ENCODE measurements around the gene LRCOL1.
A peak's percentile ranks its signal among the peaks of the same experiment; 100 is the strongest.

LRCOL1 gene

DNA sequence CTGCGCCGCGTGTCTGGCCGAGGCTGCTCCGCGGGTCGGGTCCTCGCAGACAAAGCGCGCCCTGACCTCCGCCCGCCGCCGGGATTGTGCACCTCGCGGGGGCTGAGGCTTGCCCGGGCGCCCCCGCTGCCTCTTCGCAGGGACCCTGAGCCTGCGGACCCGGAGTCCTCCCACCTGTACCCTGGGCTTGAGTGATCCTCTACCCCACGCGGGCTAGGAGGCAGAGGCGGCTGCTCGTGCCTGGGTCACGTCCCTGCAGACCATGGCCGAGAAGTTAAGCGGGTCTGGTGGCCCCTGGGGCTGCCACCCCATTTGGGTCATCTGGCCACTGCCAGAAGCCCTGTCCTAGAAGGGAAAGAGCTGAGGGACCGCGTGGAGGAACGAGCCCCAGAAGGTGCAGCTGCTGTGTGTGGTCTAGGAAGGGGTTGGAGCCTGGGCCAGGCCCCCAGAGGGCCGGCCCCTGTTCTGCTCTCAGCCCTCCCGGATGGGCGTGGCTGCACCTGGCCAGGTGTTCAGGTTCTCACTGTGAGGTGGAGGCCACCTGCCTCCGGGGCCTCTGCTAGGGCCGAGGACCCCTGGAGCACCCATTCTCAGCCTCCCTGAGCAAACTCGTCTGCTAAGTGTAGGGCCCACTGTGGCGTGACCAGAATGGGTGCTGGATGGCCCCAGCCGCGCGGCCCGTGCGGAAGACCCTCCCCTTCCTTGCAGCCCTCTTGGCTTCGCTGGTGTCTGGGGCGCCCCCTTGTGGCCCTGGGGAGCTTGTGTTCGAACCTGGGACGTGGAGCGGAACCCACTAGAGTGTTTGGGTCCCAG is 49.6 kb downstream of the LRCOL1 start:
- TF ChIP-seq, protein P1, sequence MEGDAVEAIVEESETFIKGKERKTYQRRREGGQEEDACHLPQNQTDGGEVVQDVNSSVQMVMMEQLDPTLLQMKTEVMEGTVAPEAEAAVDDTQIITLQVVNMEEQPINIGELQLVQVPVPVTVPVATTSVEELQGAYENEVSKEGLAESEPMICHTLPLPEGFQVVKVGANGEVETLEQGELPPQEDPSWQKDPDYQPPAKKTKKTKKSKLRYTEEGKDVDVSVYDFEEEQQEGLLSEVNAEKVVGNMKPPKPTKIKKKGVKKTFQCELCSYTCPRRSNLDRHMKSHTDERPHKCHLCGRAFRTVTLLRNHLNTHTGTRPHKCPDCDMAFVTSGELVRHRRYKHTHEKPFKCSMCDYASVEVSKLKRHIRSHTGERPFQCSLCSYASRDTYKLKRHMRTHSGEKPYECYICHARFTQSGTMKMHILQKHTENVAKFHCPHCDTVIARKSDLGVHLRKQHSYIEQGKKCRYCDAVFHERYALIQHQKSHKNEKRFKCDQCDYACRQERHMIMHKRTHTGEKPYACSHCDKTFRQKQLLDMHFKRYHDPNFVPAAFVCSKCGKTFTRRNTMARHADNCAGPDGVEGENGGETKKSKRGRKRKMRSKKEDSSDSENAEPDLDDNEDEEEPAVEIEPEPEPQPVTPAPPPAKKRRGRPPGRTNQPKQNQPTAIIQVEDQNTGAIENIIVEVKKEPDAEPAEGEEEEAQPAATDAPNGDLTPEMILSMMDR (IDR thresholded peaks at IDR 0.05), result peak; percentile 99
- TF ChIP-seq ZFX (IDR thresholded peaks at IDR 0.05; ENCODE audit: borderline replicate concordance), result no peak
- peak overlapping the region; percentile 92 for H3K27ac ChIP-seq

DNA sequence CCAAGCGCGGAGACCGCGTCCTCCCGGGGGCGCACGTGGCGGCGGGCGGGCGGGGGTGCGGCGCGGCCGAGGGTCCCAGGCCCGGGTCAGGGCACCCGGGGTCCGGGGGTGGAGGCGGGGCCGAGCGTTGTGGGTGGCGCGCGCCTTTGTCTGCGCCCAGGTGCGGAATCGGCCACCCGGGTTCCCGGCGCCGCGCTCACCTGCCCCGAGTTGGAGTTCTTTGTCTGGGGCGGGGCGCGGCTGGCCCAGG is 50.1 kb downstream of the LRCOL1 start:
- H3K27ac ChIP-seq, result peak overlapping the region; percentile 92
- TF ChIP-seq, protein P1 (IDR thresholded peaks at IDR 0.05), result no peak
- TF ChIP-seq ZFX (IDR thresholded peaks at IDR 0.05; ENCODE audit: borderline replicate concordance), result no peak

DNA sequence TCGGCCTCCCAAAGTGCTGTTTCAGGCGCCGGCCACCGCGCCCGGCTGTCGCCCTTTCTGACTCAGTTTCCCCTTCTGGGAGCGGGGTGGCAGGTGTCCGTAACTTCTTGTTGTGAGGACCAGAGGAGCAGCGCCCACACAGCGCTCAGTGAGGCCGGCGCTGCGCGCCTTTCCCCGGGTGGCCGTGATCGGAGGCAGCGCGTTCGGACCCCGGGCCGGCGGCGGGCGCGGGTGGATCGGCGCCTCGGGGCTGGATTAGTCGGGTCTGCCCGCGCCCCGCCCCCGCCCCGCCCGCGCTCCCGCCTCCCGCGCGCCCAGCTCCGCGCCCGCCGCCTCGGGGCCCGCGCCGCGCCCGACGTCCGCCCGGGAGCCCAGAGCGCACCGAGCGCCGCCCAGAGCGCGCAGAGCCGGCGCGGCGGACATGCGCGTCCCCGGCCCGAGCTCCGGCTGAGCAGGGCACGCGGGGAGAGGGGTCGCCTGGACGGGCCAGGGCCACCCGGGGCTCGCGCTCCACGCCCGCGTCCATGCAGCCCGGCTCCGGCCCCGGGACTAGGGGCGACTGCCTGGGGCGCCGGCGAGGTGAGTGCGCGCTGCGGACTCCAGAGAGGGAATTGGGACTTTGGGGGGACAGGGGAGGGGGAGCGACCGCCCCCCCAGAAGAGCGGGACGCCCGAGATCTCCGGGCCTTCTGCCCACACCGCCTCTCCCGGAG is 50.6 kb downstream of the LRCOL1 start:
- peak overlapping the region; percentile 92 for H3K27ac ChIP-seq
- TF ChIP-seq, protein P1 (IDR thresholded peaks at IDR 0.05), result 0 out of 2 replicates have a peak, but pooled peaks have one; percentile 3
- TF ChIP-seq ZFX (IDR thresholded peaks at IDR 0.05; ENCODE audit: borderline replicate concordance), result no peak

DNA sequence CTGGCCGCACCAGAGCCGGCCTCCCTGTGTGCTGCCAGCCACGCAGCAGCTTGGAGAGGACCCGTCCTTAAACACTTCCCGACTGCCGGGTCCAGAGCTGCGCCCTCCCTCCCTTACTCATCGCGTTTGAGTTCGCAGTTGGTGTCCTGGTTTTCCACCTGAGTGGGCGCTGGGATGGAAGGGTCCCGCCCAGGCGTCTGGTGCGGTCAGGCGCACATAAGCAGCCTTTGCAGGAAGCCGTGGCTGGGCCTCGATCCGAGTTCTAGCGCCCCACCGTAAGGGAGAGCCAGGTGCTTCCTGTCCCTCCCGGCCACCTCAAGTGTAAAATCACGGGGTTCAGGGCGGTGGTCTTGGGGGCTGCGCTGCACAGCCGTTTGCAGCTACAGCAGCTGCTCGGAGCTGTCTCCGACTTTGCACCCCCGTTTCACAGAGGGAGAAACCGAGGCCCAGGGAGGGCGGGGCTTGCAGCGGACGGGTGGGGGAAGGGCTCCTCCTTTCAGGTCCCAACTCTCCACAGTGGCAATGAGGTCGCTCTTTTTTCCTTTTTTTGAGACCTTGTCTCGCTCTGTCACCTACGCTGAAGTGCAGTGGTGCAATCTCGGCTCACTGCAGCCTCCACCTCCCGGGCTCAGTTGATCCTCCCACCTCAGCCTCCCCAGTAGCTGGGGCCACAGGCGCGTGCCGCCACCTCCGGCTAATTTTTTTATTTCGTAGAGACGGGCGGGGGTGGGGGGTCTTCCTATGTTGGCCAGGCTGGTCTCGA is 51.3 kb downstream of the LRCOL1 start:
- TF ChIP-seq ZFX (IDR thresholded peaks at IDR 0.05; ENCODE audit: borderline replicate concordance), result no peak
- TF ChIP-seq, protein P1 (IDR thresholded peaks at IDR 0.05), result no peak
- H3K27ac ChIP-seq, result peak overlapping the region; percentile 92; the same call in 1 of the 2 replicates

DNA sequence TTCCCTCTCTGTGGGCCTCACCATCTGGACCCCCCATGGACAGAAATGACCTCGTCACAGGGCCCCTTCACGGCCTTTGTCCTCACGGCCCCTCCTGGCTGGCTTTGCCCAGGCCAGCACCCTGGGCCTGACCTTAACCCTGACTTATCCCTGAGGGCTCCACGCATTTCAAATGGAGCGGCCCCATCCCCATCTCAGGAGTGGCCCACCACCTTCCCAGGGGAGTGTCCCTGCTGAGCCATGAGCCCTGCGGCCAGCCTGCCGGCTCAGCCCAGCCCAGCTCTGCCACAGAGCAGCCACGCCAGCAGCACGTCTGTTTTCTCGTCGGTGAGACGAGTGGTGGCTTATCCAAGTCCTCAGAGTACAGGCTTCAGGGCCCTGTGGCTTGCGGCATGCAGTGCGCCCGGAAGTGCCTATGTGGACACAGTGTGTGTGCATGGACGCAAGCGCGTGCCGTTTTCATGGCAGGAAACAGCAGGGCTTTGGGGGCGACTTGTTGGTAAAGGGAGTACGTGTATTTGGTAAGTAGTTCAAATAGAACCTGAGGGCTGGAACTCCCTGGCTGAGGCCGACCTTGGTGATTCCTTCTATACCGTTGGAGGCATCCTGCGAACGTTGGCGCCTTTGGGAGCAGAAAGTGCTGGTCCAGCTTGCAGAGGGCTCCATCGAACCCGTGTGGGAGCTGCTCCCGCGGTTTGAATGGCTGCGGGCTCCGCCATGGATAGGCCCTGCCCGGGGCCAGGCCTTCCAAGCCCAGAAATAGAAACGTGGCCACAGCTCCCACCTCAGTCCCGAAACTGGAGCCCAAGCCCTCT is 52.1 kb downstream of the LRCOL1 start:
- H3K27ac ChIP-seq, result no peak overlapping the region
- TF ChIP-seq, protein P1 (IDR thresholded peaks at IDR 0.05), result no peak
- no peak for TF ChIP-seq ZFX (IDR thresholded peaks at IDR 0.05; ENCODE audit: borderline replicate concordance)

DNA sequence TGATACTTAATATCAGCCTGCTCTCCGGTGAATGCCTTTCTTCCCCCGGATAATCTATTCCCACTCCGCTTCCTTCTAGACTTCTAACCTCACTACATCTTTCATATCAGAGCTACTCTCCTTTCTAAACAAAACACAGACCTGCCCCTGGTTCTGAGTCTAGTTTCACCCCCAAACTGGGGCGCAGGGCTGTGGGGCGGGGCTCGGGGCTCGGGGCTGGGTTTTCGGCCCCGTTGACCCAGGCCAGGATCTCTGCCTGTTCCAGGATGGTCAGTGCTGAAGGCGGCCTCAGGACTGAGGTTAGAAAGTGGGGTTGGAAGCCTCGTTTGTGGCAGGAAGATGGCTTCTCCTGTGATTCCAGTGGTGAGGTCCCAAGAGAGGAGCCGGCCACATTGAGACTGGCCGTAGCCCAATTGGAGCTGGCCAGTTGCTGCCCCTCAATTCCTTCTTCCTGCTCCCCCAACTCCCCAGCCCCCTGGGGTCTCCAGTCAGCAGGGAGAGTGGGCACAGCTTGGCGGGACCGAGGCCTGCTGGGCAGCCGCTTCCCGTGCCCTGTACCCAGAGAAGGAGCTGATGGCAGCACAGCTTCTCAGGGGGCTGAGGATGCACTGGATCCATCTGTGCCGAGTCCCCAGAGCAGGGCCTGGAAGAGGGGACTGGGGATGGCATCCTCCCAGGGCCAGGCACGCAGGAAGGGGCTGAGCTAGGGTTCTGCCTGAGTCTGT is 52.9 kb downstream of the LRCOL1 start:
- no peak overlapping the region for H3K27ac ChIP-seq
- no peak for TF ChIP-seq ZFX (IDR thresholded peaks at IDR 0.05; ENCODE audit: borderline replicate concordance)
- TF ChIP-seq, protein P1 (IDR thresholded peaks at IDR 0.05), result no peak
